Inflammatory macrophage treated with lipopolysaccharide for 1 hour (primary cell): ENCODE data around the gene RHOG.
"Not testable (repeated sequence)": the region's sequence is repeated elsewhere in the genome, so short reads cannot be mapped to it uniquely, and the experiment has no call there.

Experiments used
- DNase-seq, 2 donors: peaks; one replicate each; pipeline ENCODE4 v3.0.0-alpha.2; 2020 to 2022

RHOG gene

DNA sequence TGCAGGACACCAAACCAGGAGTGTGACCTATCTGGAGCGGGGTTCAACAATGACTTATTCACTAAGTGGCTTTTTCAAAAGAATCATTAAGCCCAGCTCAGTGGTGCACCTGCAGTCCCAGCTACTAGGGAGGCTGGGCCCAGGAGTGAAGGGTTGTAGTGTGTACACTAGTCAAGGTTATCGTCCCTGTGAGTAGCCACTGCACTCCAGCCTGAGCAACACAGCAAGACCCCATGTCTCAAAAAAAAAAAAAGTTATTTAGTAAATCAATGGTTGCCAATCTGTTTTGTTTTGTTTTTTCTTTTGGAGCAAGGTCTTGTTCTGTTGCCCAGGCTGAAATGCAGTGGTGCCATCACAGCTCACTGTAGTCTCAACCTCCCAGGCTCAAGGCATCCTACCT, 7.9 kb downstream of the RHOG start:
- no peak for DNase-seq

DNA sequence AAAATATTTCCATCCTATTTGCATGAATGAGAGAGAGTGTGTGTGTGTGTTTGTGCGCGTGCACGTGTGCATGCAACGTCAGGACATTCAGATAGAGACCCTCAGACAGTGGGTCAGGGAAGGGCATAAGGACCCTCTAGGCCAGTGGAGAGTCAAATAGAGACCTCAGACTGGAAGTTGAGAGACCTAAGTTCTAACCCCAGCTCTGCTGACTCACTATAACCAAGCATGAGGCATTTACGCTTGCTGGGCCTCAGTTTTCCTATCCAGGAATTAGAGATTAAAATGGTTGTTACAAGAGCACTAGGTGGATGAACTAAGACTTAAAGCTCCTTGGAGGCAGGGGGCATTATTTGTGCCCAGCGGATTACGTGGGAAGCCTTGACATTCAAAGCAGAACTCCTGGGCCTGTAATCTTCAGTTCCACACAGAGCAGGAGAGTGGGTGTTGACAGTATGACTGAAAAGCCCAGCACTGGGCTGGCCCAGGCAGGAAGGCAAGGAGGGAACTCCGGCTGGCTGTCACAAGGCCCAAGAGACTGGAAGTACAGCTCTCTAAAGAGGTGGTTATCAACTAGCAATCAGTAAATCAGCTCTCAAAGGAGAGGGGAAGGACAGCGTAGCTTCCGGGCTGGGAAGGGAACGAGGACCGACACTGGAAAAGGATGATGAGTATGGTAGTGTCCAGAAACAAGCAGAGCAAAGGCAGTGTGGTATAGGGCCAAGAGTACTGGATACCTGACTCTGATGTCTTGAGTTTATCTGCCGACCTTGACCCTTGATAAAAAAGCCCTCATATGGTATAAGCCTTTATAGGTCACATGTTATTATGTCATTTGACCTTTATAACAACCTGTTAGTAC, 9.2 kb downstream of the RHOG start:
- peak; percentile 82 to 96 for DNase-seq

DNA sequence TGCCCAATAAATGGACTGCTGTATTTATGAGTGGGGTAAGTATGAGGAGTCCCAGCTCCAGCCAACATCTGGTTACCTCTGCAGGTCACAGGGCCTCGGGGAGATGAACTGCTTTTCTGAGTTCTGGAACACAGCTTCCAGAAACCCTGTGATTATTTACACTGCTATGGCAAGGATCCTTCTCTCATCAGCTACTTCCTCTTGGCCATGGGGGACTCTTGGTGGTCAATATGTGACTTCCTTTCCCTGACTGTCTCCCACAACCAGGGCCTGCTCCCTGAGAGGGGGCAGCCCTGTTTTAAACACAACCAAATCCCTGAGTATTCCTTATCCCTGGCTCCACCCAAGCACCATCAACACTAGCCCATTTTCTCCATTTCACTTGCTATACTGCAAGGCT, 10.0 kb downstream of the RHOG start:
- DNase-seq, result peak; percentile 23 to 38

GRCh38 chr11:3830088-3830487, 10.7 kb downstream of the RHOG start:
- no peak for DNase-seq

- DNase-seq, result peak in 1 of 2 donors; percentile 36
Observed at GRCh38 chr11:3827434-3828186, 13.1 kb downstream of the RHOG start.

DNA sequence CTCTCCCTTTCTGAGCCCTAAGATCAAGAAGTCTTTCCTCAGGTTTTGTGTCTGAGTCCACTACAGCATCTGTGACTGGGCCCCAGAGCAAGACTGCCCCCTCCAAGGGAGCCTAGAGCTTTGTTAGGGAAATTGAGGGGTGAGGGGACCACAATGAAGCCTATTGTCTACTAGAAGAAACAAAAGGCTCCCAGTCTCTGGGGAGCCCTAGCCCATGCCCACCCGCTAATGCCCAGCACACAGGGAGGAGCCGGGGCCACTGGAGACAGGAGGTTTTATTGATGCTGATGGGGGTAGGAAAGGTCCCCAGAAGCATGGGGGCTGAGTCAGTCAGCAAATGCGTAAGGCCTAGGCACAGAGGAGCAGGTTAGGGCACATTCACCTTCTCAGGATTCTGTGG, 14.0 kb downstream of the RHOG start:
- no peak for DNase-seq

- DNase-seq, result no peak
Observed at GRCh38 chr11:3825473-3826154, 15.1 kb downstream of the RHOG start.

GRCh38 chr11:3824714-3825472, 15.9 kb downstream of the RHOG start:
- DNase-seq, result peak; percentile 79 to 94

DNA sequence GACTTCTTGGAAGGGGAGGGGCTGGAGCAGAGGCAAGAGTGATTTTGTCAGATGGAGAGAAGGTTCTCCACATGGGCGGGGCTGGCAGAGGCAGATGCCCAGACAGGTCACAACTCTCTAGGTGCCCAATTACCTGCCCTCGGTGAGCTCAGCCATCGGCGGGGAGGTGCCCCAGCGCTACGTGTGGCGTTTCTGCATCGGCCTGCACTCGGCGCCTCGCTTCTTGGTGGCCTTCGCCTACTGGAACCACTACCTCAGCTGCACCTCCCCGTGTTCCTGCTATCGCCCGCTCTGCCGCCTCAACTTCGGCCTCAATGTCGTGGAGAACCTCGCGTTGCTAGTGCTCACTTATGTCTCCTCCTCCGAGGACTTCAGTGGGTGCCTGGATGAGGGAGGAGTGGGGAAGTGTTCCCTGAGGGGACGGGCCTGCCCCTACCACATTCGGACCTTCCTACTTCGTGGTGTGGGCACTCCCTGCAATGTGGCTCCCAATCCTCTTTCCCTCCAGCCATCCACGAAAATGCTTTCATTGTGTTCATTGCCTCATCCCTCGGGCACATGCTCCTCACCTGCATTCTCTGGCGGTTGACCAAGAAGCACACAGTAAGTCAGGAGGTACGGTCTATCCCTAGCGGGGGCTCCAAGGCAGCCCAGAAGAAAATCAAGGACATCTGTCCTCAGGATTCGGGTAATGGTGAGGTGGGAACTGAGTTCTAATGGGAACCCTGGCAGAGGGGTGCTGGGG, 16.8 kb downstream of the RHOG start:
- no peak for DNase-seq

DNA sequence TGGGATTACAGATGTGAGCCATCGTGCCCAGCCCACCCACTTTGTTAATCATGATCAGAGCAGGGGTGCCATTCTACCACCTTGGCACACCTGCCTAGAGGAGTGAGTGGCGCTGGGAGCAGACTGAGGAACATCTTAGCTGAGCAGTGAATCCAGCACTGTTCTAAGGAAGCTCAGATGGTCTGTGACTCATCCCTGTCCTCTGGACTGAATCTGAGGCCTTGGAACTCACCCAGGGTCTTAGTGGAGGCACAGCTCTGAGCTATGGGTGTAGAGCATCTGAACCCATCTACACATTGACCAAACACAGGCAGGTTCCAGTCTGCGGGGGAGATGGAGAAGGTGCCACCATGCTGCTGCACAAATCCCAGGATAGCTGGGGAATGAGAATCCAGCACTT, 17.5 kb downstream of the RHOG start:
- DNase-seq, result no peak

DNA sequence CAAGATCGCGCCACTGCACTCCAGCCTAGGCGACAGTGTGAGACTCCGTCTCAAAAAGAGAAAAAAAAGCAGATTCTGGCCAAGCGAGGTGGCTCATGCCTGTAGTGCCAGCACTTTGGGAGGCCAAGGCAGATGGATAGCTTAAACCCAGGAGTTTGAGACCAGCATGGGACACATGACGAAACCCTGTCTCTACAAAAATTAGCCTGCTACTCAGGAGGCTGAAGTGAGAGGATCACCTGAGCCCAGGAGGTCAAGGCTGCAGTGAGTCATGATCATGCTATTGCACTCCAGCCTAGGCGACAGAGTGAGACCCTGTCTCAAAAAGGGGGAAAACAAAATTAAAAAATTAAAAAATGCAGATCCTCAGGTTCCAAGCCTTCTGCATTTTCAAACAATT, 18.4 kb downstream of the RHOG start:
- no peak for DNase-seq

- DNase-seq, result no peak
Observed at GRCh38 chr11:3820971-3821370, 19.8 kb downstream of the RHOG start.

- DNase-seq, result no peak
Observed at GRCh38 chr11:3817181-3817800, 23.5 kb downstream of the RHOG start.

DNA sequence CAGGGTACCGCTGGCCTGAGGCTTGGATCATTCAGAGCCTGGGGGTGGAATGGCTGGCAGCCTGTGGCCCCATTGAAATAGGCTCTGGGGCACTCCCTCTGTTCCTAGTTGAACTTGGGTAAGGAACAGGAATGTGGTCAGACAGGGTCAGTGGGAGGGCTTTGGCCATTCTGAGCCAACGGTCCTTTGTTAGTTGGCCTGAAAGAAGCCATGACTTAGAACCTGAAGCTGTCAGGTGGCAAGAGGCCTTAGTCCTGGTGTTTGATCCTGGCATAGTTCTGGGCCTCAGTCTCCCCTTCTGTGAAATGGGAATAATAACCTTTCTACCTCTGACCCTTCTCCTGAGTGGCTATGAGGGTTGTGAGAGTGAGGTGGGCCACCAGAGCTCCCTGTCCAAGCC, 24.1 kb downstream of the RHOG start:
- DNase-seq, result no peak

DNA sequence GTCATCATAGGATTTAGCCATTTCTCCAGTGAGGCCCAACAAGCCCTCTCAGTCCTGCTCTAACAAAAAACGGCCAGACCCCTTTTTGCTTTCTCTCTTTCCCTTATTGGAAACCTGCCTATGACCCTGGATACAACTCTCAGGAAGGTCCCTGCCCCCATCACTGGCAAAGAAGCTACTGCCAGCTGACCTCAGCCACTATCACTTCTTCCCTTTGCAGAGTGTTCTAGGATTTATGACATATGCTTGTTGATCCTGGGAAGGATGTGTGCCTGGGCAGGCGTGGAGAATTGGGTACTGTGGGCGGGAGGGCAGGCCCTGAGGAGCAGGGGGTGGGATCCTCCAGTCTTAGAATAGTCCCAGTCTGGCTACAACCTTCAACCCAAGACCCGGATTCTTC, 24.9 kb downstream of the RHOG start:
- DNase-seq, result no peak

DNA sequence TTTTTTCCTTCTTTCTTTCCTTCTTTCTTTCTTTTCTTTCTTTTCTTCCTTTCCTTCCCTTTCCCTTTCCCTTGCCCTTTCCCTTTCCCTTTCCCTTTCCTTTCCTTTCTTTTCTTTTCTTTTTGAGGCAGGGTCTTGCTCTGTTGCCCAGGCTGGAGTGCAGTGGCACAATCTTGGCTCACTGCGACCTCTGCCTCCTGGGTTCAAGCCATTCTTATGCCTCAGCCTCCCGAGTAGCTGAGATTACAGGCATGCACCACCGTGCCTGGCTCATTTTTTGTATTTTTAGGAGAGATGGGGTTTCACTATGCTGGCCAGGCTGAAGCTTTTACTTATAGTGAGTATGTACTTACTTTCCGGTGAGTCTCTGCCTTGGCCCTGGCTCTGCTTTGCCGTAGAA, 25.9 kb downstream of the RHOG start:
- not testable (repeated sequence) for DNase-seq

- no peak for DNase-seq
Observed at GRCh38 chr11:3810951-3811350, 29.8 kb downstream of the RHOG start.

DNA sequence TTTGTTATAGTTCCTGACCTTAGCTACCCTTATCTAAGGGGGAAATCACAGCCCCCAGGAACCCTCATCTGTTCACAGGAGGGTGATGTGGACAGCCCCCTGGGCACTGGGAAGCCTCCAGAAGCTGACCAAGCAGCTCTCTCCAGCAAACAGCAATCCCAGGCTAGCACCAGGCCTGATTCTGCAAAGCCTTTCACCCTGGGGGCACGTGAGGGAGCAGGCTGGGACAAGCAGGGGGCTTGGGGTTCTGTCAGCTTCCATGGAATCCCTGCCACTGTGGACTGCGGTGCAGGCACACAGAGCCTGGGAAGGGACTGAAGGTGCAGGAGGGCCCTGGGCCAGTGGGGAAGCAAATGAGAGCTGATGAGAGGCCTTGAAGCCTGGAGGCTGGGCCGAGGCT, 30.3 kb downstream of the RHOG start:
- DNase-seq, result no peak

DNA sequence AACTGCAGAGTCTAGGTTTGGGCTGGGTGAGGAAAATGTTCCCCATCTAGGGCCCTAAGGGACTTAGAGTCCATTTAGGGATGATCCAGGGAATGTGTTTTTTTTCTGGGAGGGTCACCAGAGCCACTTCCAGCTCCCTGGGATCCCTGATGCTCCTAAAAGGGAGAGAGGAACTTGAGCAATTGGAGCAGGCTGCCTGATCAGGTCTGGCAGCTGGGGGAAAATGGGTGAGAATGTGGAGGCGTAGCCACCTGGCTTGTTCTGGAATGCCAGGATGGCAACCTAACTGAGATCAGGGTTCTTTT, 31.2 kb downstream of the RHOG start:
- DNase-seq, result no peak

GRCh38 chr11:3808861-3809623, 31.7 kb downstream of the RHOG start:
- DNase-seq, result peak; percentile 56 to 63
